Activated CD4-positive, alpha-beta T cell treated with anti-CD3 and anti-CD28 coated beads, Interleukin-2, amount 10 ng/mL, durations not matched to agents 7 days and 5 days (primary cell): ENCODE data around the gene EYA2. TPM values are rescaled to one million over a fixed set of nuclear protein-coding genes. Genes with fewer than 3 reads are reported as not detected.

Experiments used
- CTCF ChIA-PET: fragments of 350-600 bp; sonication (Branson Sonifier 250); formaldehyde crosslinking; loops from one replicate; lab custom pipeline; 2021; ENCODE audit warnings: antibody characterized with exemption; lab: Charles Lee
- POLR2A ChIA-PET: fragments of 350-600 bp; sonication (Branson Sonifier 250); formaldehyde crosslinking; loops from one replicate; lab custom pipeline; 2021; ENCODE audit warnings: antibody characterized with exemption; lab: Charles Lee
- DNase-seq: peaks from one replicate; pipeline ENCODE4 v3.0.0-alpha.2; 2020
- H3K27ac Mint-ChIP-seq: one replicate; pipeline ENCODE4 v1.8.0; 2021; ENCODE audit warnings: mild to moderate bottlenecking, moderate library complexity, mixed read lengths
- H3K27me3 Mint-ChIP-seq: one replicate; pipeline ENCODE4 v1.8.0; 2021; ENCODE audit warnings: mixed read lengths
- H3K36me3 Mint-ChIP-seq: one replicate; pipeline ENCODE4 v1.8.0; 2021; ENCODE audit warnings: low read depth, mixed read lengths
- H3K4me1 Mint-ChIP-seq: one replicate; pipeline ENCODE4 v1.8.0; 2021; ENCODE audit warnings: mixed read lengths
- H3K4me3 Mint-ChIP-seq: one replicate; pipeline ENCODE4 v1.8.0; 2021; ENCODE audit warnings: mild to moderate bottlenecking, moderate library complexity, mixed read lengths
- H3K9me3 Mint-ChIP-seq: one replicate; pipeline ENCODE4 v1.8.0; 2021; ENCODE audit warnings: mixed read lengths
- total RNA-seq, 2 experiments: library from RNA; stranded (reverse); gene quantifications; one replicate each; pipeline ENCODE4 v1.2.3, GENCODE V29; 2021

EYA2 gene
- total RNA-seq, 2 experiments from 2014 or later: not detected

DNA sequence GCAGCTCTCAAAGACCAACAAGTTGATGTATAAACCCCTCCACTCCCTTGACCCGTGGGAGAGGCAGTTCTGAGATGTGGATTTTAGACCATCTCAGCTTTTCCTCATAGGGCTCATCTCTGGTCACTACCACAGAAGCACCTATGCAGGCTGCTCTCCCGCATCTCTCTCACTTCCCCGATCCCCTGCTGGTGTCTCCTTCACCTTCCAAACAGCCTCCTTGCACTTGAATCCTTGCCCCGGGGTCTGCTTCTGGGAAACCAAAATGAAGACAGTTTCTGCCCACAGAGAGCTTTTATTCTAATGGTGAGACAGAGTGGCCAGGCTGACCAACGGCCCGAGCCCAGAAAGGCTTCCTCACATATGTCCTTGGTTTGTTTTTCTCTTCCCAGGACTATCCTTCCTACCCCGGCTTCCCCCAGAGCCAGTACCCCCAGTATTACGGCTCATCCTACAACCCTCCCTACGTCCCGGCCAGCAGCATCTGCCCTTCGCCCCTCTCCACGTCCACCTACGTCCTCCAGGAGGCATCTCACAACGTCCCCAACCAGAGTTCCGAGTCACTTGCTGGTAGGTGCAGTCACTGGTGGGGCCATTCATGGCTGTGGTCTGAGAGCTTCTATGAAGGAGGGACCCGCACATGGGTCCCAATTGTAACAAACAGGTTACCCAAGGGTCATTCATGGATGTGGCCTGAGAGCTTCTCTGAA, 179.3 kb downstream of the EYA2 start:
- Mint-ChIP-seq H3K9me3 (peaks cover 8% of the 10 kb centered on the region), H3K4me1 (no peaks in the 10 kb centered on the region), H3K27me3 (peaks cover 13% of the 10 kb centered on the region), H3K27ac (no peak overlapping the region), H3K36me3 (no peaks in the 10 kb centered on the region), H3K4me3 (no peak overlapping the region)
- ChIA-PET CTCF (no interaction called here), POLR2A (no interaction called here)
- no peak for DNase-seq

DNA sequence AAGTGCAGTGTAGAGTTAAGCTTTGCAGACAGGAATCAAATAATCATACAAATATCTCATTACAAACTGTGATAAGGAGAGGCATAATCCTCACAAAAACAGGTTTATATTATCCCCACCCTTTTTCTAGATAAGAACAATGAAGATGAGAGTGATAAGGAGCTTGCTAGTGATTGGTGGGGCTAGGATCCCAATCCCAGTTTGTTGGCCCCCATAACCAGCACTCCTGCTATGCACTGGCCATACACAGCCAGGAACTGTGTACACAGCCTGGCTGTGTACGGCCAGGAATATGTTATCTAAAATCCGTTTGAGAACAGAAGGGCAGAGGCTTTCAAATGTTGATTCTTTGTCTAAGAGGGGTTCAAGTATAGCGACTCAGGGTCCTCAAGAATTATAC, 180.6 kb downstream of the EYA2 start:
- CTCF ChIA-PET: no interaction called here
- H3K27ac Mint-ChIP-seq: no peak overlapping the region
- DNase-seq: no peak
- no peaks in the 10 kb centered on the region for H3K4me1 Mint-ChIP-seq
- peaks cover 5% of the 10 kb centered on the region for H3K9me3 Mint-ChIP-seq
- H3K4me3 Mint-ChIP-seq: no peak overlapping the region
- POLR2A ChIA-PET: no interaction called here
- H3K27me3 Mint-ChIP-seq: peaks cover 19% of the 10 kb centered on the region
- H3K36me3 Mint-ChIP-seq: no peaks in the 10 kb centered on the region

DNA sequence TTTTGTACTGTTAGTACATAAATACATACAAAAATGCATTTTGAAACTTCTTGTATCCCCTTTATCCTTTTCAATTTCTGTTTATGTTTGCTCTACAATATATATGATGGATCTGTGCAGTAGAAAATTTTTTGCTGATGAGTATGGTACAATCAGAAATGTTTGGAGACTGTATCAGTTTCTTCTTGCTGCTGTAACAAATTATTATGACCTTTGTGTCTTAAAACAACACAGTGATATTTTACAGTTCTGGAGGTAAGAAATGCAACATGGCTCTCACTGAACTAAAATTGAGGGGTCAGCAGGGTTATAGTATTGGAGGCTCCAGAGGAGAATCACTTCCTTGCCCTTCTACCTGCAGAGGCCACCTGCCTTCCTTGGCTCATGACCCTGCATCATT, 184.4 kb downstream of the EYA2 start:
- Mint-ChIP-seq H3K27ac (no peak overlapping the region), H3K4me1 (no peaks in the 10 kb centered on the region), H3K36me3 (no peaks in the 10 kb centered on the region), H3K9me3 (peaks cover 5% of the 10 kb centered on the region), H3K27me3 (peaks cover 23% of the 10 kb centered on the region), H3K4me3 (no peak overlapping the region)
- no peak for DNase-seq
- CTCF ChIA-PET: no interaction called here
- POLR2A ChIA-PET: no interaction called here

DNA sequence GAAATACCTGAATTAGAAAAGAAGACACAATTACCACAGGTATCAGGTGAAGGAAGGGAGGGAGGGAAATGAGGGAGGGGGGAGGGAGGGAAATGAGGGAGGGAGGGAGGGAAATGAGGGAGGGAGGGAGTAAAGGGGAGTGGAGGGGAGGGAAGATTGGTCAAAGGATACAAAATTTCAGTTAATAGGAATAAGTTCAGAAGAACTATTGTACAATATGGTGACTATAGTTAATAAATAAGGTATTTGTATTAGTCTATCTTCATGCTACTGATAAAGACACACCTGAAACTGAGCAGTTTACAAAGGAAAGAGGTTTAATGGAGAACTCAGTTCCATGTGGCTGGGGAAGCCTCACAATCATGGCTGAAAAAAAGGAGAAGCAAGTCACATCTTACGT, 185.7 kb downstream of the EYA2 start:
- CTCF ChIA-PET: no interaction called here
- Mint-ChIP-seq H3K4me1 (no peaks in the 10 kb centered on the region), H3K27me3 (peaks cover 23% of the 10 kb centered on the region), H3K27ac (no peak overlapping the region), H3K9me3 (peaks cover 5% of the 10 kb centered on the region), H3K36me3 (no peaks in the 10 kb centered on the region), H3K4me3 (no peak overlapping the region)
- DNase-seq: no peak
- POLR2A ChIA-PET: no interaction called here

DNA sequence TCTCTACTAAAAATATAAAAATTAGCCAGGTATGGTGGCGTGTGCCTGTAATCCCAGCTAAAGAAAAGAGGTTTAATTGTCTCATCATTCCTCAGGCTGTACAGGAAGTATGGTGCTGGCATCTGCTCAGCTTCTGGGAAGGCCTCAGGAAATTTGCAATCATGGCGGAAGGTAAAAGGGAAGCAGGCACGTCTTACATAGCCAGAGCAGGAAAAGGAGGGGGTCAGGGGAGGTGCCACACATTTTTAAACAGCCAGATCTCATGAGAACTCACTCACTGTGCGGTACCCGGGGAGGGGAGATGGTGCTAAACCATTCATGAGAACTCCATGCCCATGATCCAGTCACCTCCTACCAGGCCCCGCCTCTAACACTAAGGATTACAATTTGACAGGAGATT, 191.7 kb downstream of the EYA2 start:
- no peaks in the 10 kb centered on the region for H3K4me1 Mint-ChIP-seq
- H3K27me3 Mint-ChIP-seq: peaks cover 2% of the 10 kb centered on the region
- H3K27ac Mint-ChIP-seq: no peak overlapping the region
- H3K4me3 Mint-ChIP-seq: no peak overlapping the region
- no peaks in the 10 kb centered on the region for H3K36me3 Mint-ChIP-seq
- H3K9me3 Mint-ChIP-seq: no peaks in the 10 kb centered on the region
- POLR2A ChIA-PET: no interaction called here
- CTCF ChIA-PET: no interaction called here
- no peak for DNase-seq

DNA sequence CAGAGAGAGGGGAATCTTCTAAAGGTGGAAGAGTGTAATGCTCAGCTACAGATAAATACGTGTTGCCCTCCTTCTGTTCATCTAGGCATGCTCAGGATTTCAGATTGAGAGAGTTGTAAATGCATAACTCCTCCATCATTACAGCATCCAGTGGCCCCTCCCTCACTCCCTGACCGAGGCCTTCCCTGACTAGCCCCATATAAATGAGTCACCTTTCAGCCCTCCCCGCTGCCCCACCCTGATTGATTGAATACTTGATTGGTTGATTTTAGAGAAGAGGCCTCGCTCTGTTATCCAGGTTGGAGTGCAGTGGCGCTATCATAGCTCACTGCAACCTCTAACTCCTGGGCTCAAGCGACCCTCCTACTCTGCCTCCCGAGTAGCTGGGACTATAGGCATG, 193.7 kb downstream of the EYA2 start:
- Mint-ChIP-seq H3K9me3 (no peaks in the 10 kb centered on the region), H3K4me3 (no peak overlapping the region), H3K27me3 (peaks cover 4% of the 10 kb centered on the region), H3K36me3 (no peaks in the 10 kb centered on the region), H3K27ac (no peak overlapping the region), H3K4me1 (no peaks in the 10 kb centered on the region)
- CTCF ChIA-PET: no interaction called here
- POLR2A ChIA-PET: no interaction called here
- no peak for DNase-seq

DNA sequence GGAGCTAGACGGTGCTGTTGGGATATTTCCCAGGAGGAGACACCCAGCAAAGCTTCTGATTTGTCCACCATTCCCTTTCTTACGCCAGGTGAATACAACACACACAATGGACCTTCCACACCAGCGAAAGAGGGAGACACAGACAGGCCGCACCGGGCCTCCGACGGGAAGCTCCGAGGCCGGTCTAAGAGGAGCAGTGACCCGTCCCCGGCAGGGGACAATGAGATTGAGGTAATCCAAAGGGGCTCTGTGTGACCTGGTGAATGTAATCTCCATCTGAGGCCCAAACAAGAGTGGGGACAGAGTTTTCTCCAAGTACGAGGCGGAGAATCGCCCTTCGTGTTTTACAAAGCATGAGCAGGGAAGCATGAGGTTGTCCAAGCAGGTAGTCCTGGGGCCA, 194.5 kb downstream of the EYA2 start:
- Mint-ChIP-seq H3K27me3 (peaks cover 4% of the 10 kb centered on the region), H3K4me3 (no peak overlapping the region)
- POLR2A ChIA-PET: no interaction called here

DNA sequence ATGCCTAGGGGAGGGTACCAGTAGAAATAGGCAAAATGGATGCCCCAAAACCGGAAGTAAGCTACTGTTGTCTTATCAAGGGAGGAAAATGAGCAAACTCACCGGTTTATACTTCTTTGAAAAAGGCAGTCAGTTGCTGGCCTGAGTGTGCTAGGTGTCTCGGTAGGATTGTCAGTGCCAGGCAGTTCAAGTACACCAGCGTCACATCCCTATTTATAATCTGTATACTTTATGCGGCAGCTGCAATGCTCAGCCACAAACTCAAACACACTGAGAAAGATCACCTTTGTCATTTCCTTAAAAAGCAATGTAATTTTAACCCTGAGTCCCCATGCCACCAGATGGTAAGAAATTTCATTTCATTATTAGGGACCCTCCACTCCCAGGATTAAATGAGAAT, 196.2 kb downstream of the EYA2 start:
- DNase-seq: no peak
- Mint-ChIP-seq H3K27me3 (peaks cover 8% of the 10 kb centered on the region), H3K4me3 (no peak overlapping the region), H3K9me3 (peaks cover 2% of the 10 kb centered on the region), H3K36me3 (no peaks in the 10 kb centered on the region), H3K27ac (no peak overlapping the region), H3K4me1 (no peaks in the 10 kb centered on the region)
- ChIA-PET POLR2A (no interaction called here), CTCF (no interaction called here)

More for the DNA sequence above, 194.5 kb downstream of the EYA2 start:
- CTCF ChIA-PET: no interaction called here
- Mint-ChIP-seq H3K27ac (no peak overlapping the region), H3K4me1 (no peaks in the 10 kb centered on the region), H3K9me3 (no peaks in the 10 kb centered on the region), H3K36me3 (no peaks in the 10 kb centered on the region)
- no peak for DNase-seq

DNA sequence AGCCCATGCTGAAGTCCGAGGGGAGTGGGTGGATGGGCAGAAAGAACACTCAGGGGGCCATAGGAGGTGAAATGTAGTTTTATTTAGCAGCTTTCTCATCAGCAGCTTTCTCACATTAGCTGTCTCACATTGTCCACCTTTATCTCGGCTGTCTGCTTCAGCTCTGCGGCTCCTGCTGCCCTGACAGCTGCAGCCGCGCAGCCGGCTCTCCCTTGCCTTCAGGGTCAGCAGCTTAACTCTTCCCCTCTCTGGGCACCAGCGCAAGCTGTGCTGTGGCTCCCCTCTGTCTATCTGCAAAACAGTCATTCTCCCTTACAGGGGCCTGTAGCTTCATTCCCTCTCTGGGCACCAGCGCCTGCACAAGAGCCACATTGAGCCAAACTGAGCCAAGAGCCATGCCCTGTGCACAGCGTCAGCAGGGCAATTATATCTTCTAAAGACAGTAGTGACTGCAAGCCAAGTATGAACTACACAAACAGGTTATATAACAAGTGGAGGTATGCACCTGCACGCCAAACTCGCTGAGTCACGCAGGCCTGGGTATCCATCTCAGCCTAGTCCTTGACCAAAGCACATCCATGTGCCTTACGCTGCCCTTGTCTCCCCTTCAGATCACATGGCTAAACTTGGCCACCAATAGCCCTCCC, 198.8 kb downstream of the EYA2 start:
- Mint-ChIP-seq H3K27ac (no peak overlapping the region), H3K9me3 (peaks cover 2% of the 10 kb centered on the region), H3K36me3 (no peaks in the 10 kb centered on the region), H3K27me3 (peaks cover 12% of the 10 kb centered on the region), H3K4me3 (no peak overlapping the region), H3K4me1 (no peaks in the 10 kb centered on the region)
- ChIA-PET POLR2A (no interaction called here), CTCF (no interaction called here)
- DNase-seq: no peak

DNA sequence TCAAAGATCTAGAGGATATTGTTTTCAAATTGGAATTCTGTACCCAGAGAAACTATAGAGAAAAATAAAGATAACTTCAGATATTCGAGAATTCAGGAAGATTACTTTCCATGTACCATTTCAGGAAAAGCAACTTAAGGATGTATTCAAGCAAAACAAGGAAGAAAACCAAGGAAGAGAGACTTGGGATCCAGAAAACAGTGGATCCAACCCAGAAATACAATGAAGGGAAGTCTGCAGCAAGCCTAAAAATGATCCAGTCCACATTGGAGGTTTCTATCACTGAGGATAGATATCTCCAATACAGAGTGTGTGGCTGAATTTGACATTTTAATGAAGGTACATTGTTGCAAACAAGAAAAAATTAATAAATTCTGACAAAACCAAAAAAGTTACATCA, 201.0 kb downstream of the EYA2 start:
- no peaks in the 10 kb centered on the region for H3K36me3 Mint-ChIP-seq
- peaks cover 12% of the 10 kb centered on the region for H3K27me3 Mint-ChIP-seq
- no peak overlapping the region for H3K4me3 Mint-ChIP-seq
- no peak overlapping the region for H3K27ac Mint-ChIP-seq
- CTCF ChIA-PET: no interaction called here
- POLR2A ChIA-PET: no interaction called here
- no peaks in the 10 kb centered on the region for H3K4me1 Mint-ChIP-seq
- H3K9me3 Mint-ChIP-seq: peaks cover 2% of the 10 kb centered on the region
- DNase-seq: no peak

DNA sequence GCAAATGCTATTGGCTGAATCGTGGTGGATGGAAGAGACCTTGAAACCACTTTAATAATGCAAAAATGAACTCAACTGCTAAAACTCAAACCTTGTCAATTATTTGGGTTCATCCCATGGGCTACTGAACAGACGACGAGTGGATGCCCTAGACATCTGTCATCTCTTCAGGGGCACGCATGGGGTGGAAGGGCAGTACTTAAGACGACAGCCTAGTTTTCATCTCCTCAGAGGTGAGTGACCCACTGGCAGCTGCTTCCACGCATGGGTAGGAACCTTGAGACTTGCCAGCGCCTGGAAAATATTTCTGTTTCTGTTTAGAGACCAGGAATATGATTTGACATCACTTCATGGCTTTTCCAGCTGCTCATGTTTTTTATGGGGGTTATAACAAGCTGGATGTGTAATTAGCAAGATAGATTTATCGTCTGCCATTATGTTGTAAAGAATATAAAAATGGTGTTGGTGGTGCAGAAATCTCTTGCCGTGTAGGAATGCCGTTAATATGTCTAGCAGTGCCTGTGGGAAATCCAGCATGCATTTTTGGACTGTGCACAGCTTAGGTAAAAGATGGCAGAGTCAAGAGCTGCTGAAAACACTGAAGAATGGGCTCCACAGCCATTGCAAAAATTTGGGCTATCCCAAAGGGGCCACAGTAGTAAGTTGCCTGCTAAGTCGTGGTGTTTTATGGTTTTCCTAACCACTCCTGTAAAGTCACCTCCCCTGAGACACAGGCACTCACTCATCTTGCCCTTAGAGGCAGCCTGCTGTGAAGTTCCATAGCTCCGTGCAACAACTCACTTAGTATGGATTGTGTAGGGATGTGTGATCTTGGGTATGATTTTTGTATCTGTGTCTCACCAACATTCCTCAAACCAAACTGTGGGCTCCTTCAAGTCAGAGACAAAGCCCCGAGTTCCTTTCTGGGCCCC, 203.3 kb downstream of the EYA2 start:
- ChIA-PET CTCF (no interaction called here), POLR2A (no interaction called here)
- H3K4me3 Mint-ChIP-seq: no peak overlapping the region
- H3K36me3 Mint-ChIP-seq: no peaks in the 10 kb centered on the region
- H3K27me3 Mint-ChIP-seq: peaks cover 8% of the 10 kb centered on the region
- H3K9me3 Mint-ChIP-seq: peaks cover 2% of the 10 kb centered on the region
- H3K27ac Mint-ChIP-seq: no peak overlapping the region
- DNase-seq: no peak
- no peaks in the 10 kb centered on the region for H3K4me1 Mint-ChIP-seq

DNA sequence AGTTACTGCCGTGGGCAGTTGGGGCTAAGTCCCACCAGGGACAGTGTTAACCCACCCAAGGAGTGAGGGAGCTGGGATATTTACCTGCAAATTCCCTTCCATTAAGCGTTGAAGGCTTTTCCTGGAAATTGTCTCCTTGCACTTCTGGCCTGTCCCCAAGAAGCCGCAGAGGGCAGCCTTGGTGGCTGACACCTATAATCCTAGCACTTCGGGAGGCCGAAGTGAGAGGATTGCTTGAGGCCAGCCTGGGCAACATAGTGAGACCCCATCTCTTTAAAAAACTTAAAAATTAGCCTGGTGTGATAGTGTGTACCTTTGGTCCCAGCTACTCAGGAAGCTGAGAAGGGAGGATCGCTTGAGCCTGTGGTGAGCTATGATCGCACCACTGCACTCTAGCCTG, 204.4 kb downstream of the EYA2 start:
- no peak for DNase-seq
- Mint-ChIP-seq H3K9me3 (peaks cover 4% of the 10 kb centered on the region), H3K27ac (no peak overlapping the region), H3K27me3 (peaks cover 8% of the 10 kb centered on the region), H3K36me3 (no peaks in the 10 kb centered on the region), H3K4me3 (no peak overlapping the region), H3K4me1 (no peaks in the 10 kb centered on the region)
- ChIA-PET CTCF (no interaction called here), POLR2A (no interaction called here)

DNA sequence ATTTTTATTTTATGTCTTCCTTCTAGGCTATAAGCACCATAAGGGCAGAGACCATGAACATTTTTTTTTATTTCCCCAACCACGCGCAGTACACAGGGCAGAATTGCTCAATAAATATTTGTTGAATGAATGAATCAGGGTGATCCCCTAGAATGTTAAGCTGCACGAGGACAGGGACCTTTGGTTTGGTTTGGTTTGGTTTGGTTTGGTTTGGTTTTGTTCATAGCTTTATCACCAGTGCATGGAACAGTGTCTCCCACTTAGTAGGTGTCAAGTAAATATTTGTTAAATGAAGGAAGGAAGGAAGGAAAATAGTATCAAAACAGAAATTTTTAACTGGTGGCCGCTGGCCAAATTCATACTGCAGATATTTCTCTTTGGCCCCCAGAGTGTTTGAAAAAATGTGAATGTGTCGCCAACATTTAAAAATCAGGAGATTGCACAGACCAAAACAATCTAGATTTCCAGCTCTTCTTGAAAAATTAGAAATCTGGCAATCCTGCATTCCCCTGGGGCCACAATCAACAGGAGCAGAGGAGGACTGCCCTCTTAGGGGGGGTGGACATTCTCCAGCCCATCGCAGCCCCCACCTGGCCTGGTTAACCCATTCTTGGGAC, 205.3 kb downstream of the EYA2 start:
- Mint-ChIP-seq H3K9me3 (peaks cover 4% of the 10 kb centered on the region), H3K36me3 (no peaks in the 10 kb centered on the region), H3K27ac (no peak overlapping the region), H3K4me3 (no peak overlapping the region), H3K27me3 (peaks cover 7% of the 10 kb centered on the region), H3K4me1 (no peaks in the 10 kb centered on the region)
- POLR2A ChIA-PET: no interaction called here
- no peak for DNase-seq
- CTCF ChIA-PET: no interaction called here
